ENCODE measurements around the gene GLIS1.

Gene GLIS1

DNA sequence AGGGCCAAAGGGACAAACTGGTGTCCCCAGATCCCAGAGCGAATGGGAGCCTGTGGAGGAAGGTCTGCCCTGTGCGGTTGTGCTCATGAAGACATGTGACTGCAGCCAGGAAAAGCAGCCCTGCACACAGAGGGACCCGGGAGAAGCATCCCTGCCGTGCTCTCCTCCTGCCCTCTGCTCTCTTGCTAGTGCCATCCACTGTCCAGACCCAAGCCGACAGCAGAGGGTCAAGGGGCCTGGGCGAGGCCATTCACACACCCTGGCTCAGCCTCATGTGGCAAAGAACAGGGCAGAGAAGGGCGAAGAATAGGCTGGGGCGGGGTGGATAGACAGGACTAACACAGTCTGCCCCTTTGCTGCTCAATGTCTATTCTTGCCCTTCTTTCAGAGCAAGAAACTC, 262.4 kb downstream of the GLIS1 start:
- no peak for DNase-seq

DNA sequence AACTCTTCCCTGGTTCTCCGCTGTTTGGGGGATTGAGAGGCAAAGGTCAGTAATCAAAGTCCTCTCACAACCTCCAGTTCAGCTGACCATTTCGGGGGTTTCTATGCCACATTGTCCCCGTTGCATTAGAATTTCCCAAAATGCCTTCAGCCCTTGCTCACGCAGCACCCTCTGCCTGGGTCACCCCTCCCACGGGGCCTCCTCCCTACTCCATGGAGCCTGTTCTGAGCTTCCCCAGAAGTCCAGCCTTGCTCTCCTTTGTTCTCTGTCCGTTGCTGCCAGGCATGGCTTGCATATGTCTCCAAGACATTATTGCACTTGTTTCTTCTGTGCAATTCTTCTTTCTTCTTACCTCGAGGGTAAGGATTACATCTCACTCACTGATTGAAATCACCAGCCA, 263.3 kb downstream of the GLIS1 start:
- DNase-seq: no peak

DNA sequence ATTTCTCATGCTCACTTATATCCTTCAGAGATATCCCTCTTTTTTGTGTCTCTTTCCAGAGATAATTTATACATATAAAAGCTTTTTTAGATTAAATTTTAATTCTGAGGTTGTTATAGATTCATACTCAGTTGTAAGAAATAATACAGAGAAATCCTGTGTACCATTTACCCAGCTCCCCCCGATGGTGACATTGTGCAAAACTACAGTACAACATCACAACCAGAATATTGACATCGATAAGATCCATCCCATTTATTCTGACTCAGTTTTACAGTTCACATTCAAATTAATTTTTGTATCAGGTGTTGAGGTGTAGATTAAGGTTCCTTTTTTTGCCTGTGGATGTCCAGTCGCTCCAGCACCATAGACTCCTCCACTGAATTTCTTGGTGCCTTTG, 265.5 kb downstream of the GLIS1 start:
- DNase-seq: no peak

DNA sequence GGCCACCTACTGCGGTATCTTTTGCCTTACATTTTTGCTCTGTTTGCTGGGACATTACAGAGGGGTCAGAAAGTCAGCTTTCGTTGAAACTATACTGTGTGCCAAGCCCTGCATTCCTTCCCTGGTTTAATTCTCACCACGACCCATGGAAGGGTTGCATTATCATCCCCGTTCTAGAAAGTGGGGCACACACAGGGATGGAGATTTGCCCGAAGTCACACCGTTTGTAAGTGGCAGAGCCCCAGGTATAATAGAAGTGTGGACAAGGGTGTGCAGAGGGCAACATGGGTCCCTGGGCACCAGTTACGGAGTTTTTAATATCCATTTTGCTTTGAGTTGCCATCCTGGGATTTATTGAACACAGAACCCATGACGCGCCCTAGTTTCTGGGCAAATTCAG, 268.0 kb downstream of the GLIS1 start:
- no peak for DNase-seq

DNA sequence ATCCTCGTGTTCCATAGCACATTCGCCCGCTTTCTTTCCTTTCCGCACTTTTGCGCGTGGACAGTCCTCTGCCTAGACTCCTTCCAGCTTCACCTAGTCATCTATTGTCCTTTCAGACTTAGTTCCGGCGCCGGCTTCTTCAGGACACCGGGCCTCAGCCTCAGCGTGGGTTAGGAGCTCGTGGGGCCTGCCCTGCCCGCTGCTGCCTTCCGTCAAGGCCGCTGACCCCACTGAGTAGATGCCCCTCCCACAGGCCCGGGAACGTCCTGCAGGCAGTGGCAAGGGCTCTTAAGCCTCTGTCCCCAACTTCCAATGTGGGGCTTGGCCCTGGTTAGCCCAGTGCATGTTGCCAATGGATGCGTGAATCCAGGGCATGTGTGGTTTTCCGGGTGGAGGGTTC, 268.4 kb downstream of the GLIS1 start:
- DNase-seq: no peak

DNA sequence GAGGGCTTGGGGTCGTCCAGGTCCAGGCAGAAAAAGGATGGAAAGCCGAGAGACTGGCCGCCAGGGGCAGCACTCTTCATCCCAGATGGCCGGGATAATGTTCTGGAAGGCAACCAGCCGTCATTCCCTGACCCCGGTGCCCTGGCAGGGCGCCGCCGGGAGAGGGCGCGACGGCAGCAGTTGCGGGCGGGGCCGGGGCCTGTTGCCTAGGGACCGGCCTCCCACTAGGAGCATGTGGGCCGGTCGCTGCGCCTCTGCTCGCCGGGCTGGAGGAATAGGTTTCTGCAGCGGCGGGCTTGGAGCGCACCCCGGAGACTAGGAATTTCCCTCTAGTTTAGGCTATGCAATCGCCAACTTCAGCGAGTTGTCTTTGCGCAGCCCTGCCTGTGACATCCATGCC, 268.8 kb downstream of the GLIS1 start:
- DNase-seq: peak; percentile 60

DNA sequence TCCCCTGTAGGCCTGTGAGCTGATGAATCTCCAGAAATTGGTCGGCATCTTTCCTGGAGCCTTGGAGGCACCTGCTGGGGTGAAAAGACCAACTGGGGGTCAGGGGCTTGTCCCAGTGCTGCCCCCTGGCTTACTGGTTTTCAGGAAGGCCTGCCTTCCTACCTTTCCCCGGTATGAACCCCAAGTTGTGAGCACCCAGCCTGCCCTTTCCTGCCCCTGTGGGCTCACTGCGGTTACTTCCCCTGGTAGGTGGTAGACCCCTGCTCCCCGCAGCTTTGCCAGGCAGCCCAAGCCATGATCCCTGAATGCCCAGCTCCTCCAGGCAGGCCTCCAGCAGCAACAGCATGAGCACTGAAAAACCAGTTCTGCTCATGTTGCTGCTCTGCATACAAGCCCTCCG, 269.6 kb downstream of the GLIS1 start:
- DNase-seq: no peak

DNA sequence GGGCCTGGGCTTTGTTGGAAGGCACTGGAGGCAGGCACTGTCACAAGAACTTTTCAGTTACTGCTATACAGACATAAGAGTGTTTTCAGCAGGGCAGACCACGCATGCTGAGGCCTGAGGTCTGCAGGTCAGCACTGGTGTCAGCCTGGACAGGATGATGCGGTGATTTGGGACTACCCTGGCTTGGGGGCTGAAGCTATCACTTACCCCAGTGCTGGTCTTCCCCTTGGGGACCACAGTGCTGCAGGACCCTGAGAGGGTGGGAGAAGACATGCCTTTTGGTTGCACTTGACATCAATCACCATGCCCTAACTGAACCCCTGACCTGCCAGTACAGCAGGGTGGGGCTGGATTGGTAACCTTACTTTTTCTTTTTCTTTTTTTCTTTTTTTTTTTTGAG, 270.6 kb downstream of the GLIS1 start:
- no peak for DNase-seq

DNA sequence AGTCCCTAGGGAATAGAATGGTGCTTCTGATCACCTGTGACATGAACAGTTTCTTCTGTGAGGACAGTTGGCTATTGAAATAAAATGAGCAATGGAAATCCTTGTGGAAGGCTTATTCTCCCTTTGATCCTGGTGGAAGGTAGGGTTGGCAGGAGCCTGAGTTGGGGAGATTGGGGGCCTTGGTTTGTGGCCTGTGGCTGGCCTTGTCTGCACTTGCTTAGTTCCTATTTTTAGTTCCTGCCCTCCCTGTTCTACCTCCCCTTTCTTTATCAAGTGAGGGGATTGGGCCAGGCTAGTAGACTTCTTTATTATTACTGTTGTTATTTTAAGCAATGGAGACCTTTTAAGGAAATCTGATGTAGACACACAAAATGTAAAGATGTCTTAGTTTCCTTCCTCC, 271.6 kb downstream of the GLIS1 start:
- no peak for DNase-seq

DNA sequence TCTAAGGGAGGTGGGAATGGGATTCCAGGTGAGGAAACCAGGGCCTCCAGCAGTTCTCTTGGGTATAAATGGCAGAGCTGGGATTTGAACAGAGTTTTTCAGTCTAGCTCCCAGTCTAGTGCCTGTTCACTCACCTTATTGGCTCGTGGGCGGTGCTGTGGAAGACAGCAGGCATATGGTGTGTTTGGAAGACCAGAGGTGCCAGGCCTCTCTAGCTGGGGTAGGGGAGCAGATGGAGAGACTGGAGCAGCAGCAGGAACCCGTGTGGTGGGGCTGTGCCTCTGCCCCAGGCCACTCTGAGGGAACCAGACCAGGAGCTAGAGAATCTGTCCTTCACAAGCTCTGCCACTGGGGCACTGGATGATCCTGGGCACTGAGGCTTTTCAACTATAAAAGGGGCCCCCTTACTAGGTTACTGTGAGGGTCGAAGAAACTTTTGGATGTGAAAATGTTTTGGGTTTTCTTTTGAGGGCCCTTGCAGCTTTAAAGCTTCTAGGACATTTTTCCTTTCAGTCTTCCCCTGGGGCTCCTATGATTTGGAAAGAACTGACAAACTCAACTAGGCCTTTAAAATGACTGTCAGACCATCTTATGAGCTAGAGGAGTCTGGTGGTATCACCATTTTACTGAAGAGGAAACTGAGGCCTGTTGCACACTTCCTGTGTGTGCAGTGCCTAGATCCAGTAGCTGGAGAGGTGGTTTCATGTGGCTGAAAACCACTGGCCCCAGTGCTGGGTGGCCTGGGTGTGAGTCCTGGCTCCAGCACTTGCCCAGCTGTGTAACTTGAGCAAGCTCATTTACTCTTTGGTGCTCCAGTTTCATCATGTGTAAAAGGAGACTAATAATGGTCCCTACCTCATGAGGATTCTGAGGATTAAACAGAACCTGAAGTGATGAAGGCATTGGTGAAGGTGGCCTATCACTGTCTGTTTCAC, 273.7 kb downstream of the GLIS1 start:
- no peak for DNase-seq

DNA sequence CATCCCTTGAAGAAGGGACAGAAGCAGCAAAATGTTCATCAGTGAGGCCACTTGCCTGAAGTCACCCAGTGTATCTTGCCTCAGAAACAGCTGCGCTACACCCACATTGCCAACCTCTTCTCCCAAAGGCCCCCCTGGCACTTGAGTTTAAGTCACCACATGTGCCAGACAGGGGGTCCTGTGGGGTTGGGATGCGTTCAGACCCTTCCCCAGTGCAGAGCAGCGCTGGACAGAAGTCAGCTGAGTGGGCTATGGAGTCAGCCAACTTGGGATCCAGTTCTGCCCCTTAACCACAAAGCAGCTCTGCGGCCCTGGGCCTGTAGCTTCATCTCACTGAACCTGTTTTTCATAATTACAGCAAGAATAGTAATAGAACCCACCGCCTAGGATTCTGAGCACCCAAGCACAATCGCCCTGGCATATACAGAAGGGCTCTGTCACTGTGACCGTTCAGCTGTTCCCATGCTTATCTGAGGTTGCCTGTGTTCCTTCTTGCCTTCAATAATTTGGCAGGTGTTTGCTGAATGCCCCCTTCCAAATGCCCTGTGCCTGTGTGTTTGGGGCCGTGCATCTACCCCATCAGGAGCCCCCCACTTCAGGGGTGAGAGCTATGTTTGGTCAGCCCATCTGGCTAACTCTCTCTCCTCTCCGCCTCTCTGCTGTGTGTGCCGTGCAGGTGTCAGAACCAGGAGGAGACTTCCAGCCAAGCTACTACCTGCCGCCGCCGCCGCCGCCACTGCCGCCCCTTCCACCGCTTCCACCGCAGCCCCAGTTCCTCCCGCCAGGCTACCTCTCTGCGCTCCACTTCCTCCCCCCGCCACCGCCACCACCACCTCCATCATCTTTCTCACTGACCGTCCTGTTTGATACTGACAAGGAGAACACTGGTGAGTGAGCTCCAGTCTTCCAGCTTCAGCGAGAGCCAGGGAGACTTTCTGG, 274.7 kb downstream of the GLIS1 start:
- DNase-seq: no peak

DNA sequence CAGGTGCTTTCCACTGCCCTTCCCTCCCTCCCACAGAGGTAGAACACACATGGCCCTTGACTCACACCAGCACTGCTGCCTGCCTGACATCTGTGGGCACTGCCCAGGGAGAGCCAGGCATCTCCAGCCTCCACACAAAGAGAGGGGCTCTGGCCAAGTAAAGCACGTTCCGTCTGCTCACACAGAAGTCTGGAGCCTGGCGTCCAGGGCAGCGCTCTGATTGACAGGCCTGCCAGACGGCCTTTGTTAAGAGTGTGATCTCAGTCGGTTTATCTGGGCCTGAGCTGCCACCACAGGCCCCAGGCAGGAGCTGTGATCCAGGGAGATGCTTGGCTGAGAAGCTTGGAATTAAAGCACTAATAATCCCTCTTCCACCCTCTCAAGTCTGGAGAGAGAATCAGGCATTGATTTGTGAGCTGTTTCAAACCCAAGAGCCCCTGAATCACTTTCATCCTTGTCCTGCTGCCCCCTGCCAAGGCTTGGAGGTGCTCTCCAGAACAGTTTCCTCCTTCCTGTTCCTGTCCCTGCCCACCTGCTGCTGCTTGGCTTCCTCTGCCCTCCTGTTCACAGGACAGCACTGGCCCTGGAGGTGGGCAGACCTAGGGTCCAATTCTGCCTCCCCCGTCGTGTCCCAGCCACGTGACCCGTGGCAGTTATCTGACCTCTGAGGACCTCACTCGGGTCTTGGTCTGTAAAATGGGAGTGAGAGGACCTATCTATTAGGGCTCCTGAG, 276.0 kb downstream of the GLIS1 start:
- DNase-seq: no peak

DNA sequence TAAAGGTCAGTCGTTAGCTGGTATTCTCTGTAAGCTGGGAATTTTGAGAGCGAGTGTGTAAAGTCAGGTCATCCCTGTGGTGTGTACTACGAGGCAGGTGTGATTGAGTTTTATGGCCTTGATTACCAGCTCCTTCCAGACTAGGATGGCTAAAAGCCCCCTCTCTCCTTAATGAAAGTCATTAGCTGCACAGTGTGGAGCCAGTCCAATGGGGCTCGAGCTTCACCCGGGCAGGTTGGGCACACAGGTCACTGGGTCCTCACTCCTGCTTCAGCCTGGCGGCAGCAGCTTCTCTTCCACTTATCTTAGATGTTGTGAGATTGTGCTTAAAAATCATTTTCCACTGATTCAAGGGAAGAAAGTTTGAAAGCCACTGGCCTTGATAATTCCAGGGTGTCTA, 276.8 kb downstream of the GLIS1 start:
- no peak for DNase-seq

DNA sequence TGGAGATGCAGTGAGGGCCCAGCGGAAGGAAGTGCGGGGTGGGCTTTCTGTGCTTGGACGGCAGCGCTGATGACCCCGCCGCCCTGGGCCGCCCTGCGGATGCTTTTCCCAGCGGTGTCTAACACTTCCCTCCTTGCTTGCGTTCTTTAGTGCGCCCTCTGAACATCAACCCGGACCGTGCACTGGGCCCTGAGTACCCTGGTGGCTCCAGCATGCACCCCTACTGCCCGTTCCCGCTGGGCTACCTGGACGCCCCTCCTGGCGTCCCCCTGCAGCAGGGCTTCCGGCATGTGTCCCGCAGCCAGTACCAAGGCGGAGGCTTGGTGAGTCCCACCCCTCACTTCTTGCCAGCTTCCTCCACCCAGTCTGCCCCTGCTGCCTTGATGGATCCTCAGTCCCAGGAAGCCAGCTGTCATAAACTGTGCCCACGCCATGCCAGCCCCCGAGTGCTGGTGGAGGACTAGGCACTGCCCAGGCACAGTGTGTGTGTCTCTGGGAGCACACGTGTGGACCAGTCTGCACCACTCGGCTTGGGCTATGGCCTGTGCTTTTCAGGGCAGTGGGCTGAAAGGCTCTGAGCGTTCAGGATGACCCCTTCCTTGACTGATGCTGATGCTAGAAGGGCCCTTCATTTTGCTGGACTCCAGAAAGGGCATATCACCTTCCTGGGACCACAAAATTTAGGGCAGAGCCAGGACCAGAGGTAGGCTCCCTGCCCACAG, 277.5 kb downstream of the GLIS1 start:
- no peak for DNase-seq

DNA sequence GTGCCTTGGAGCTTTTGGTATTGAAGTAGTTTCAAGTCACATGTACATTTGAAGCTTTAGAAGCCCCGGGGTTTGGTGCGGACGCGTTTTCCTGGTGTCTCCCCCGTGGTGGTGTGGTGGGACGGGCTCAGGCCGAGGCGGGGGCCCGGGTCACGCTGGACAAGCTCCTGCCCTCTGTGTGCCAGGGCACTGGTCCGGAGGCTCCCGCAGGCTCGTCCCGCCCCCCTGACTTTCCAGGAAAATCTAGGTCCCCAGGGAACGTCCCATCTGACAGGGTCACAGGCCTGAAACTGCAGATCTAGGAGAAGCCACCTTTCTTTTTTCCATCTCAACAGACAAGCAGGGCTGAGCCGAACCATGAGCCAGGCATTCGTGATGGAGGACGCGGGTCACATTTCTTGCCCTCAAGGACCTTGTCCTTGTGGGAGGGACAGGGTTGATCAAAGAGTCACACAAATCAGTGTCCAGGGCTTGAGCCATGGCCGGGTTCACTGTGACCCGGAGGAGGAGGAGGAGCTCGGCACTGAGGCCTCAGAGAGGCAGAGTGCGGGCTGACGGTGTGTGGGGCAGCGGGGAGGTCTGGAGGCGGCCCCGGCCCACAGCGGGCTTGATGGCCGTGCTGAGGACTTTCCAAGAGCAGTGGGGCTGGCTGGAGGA, 278.2 kb downstream of the GLIS1 start:
- no peak for DNase-seq

DNA sequence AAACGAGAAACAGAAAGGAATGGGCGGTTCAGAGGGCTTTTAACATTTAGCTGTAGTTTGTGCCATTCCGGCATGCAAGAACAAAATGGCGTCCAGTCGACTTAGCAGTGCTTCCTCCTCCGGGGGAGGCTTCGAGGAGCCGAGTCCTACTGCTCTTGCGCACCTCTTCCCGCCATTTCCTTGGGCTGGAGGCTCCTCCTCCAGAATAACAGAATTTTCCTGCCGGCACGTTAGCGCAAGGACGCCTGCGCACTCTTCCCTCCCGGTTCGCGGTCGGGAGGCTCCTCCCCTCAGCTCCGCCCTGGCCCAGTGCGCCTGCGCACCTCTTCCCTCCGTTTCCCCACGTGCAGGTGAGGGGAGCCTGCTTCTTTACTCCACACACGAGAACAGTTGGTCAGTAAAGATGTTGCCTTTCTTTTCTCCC, 278.7 kb downstream of the GLIS1 start:
- no peak for DNase-seq

DNA sequence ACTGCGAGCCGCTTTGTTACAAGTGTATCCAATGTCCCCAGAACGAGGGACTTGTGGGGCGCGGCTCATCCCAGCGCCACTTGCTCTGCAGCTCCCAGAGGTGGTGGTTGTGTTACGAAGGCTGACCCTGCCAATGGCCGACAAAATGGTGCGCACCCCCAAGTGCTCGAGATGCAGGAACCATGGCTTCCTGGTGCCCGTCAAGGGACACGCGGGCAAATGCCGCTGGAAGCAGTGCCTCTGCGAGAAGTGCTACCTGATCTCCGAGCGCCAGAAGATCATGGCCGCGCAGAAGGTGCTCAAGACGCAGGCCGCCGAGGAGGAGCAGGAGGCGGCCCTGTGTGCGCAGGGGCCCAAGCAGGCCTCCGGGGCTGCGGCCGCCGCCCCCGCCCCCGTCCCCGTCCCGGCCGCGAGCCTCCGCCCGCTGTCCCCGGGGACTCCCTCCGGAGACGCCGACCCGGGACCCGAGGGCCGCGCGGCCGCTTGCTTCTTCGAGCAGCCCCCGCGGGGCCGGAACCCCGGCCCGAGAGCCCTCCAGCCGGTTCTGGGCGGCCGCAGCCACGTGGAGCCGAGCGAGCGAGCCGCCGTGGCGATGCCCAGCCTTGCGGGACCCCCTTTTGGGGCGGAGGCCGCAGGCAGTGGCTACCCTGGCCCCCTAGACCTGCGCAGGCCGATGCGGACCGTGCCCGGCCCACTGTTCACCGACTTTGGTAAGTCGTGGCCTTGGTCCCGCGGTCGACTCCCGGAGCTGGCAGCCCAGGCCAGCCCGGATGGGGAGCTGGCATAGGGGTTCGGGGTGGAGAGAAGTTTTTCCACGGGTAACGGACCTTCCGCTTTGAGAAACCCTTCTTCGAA, 279.4 kb downstream of the GLIS1 start, which contains the start of gene DMRTB1:
Gene DMRTB1, plus strand, starts transcription at position 79 of the 855 bp plus-strand sequence. Its CDS starts 55 bp downstream, at position 134.
- no peak for DNase-seq

DNA sequence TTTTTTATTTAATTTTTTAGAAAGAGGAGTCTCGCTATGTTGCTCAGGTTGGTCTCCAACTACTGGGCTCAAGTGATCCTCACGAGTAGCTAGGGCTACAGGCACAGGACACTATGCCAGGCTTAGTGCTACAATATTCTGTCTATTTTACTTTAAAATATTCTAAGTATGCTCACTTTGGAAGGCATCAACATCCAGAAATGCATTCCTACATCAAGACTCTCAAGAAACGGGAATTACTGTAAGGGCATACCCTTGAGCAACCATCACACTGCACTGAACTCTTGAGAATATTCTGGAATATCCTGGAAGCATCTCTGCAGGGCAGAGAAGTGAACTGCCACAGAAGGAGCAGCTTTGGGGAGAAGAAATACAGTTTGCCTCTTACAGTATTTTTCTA, 280.3 kb downstream of the GLIS1 start:
- no peak for DNase-seq

Measured in NCI-H2029 (cell line).